ENCODE results near the gene BMAL1.
A peak's percentile ranks its signal among the peaks of the same experiment; 100 is the strongest.

DNA sequence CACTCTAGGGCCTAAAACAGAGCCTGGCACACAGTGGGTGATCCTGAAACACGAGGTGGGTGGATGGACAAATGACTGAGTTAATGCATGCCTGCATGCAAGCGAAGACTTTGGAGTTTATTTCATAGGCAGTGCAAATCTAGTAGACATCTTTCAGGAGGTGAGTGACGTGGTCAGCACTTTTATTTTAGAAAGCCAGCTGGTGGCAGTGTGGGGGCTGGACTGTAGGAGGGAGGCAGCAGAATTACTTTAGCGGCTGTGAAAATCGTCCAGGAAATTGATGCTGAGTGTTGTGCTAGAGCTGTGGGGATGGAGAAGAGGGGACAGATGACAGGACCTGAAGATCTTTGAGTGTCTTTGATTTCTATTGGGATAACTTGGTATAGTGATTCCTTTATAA lies 47.1 kb downstream of the BMAL1 start:
- TF ChIP-seq CTCF (IDR thresholded peaks at IDR 0.05): peak in 1 of 12 donors; percentile 22
- TF ChIP-seq POLR2A (IDR thresholded peaks at IDR 0.05): no peak
